ENCODE measurements around the gene DHRS2. TPM values are rescaled to one million over a fixed set of nuclear protein-coding genes. Genes with fewer than 3 reads are reported as not detected.

DHRS2 gene
- total RNA-seq, 2 donors from 2014 or later: not detected

GRCh38 chr14:23603103-23603502 lies 33.1 kb upstream of the DHRS2 start:
- TF ChIP-seq CTCF (IDR thresholded peaks at IDR 0.05): no peak
- DNase-seq (ENCODE audit: low spot score): no peak
- H3K4me1 ChIP-seq (ENCODE audit: control insufficient read depth in 1 of 2, low read depth in 2 of 2): no peaks in the 10 kb centered on the region
- H3K4me3 ChIP-seq: no peak overlapping the region
- ATAC-seq (ENCODE audit: insufficient number of reproducible peaks, low FRiP score, low read depth): no peak
- H3K36me3 ChIP-seq: no peaks in the 10 kb centered on the region
- no peaks in the 10 kb centered on the region for H3K27me3 ChIP-seq (replicated peaks; ENCODE audit: insufficient read depth)
- no peaks in the 10 kb centered on the region for H3K9me3 ChIP-seq
- no peak overlapping the region for H3K27ac ChIP-seq

DNA sequence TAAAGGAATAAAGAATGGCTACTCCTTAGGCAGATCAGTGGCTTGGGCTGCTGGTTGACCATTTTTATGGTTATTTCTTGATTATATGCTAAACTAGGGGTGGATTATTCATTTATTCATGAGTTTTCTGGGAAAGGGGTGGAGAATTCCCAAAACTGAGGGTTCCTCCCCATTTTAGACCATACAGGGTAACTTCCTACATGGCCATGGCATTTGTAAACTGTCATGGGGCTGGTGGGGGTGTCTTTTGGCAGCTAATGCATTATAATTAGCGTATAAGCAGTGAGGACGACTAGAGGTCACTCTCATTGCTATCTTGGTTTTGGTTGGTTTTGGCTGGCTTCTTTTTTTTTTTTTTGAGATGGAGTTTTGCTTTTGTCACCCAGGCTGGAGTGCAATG lies 32.0 kb upstream of the DHRS2 start:
- Histone ChIP-seq H3K27me3 (replicated peaks; ENCODE audit: insufficient read depth) (no peaks in the 10 kb centered on the region), H3K4me3 (no peak overlapping the region), H3K36me3 (no peaks in the 10 kb centered on the region), H3K4me1 (ENCODE audit: control insufficient read depth in 1 of 2, low read depth in 2 of 2) (no peaks in the 10 kb centered on the region), H3K27ac (no peak overlapping the region), H3K9me3 (no peaks in the 10 kb centered on the region)
- ATAC-seq (ENCODE audit: insufficient number of reproducible peaks, low FRiP score, low read depth) (no peak), DNase-seq (ENCODE audit: low spot score) (no peak)
- TF ChIP-seq CTCF (IDR thresholded peaks at IDR 0.05): no peak

DNA sequence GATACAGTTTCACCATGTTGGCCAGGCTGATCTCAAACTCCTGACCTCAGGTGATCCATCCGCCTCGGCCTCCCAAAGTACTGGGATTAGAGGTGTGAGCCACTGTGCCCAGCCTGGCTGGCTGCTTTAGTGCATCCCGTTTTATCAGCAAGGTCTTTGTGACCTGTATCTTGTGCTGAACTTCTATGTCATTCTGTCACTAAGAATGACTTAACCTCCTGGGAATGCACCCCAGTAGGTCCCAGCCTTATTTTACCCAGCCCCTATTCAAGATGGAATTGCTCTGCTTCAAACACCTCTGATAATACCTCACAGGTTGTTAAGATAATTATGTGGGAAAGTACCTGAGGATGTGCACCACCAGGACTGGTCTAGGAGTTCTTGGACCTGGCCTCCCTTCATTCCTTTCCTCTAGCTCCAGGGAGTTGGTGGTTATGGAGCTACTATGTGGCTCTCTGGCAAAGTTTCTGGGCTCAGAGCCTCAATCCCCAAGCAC lies 31.4 kb upstream of the DHRS2 start:
- no peaks in the 10 kb centered on the region for H3K4me1 ChIP-seq (ENCODE audit: control insufficient read depth in 1 of 2, low read depth in 2 of 2)
- DNase-seq (ENCODE audit: low spot score): no peak
- H3K36me3 ChIP-seq: no peaks in the 10 kb centered on the region
- no peak for ATAC-seq (ENCODE audit: insufficient number of reproducible peaks, low FRiP score, low read depth)
- no peaks in the 10 kb centered on the region for H3K9me3 ChIP-seq
- no peak overlapping the region for H3K27ac ChIP-seq
- H3K4me3 ChIP-seq: no peak overlapping the region
- H3K27me3 ChIP-seq (replicated peaks; ENCODE audit: insufficient read depth): no peaks in the 10 kb centered on the region
- TF ChIP-seq CTCF (IDR thresholded peaks at IDR 0.05): no peak

DNA sequence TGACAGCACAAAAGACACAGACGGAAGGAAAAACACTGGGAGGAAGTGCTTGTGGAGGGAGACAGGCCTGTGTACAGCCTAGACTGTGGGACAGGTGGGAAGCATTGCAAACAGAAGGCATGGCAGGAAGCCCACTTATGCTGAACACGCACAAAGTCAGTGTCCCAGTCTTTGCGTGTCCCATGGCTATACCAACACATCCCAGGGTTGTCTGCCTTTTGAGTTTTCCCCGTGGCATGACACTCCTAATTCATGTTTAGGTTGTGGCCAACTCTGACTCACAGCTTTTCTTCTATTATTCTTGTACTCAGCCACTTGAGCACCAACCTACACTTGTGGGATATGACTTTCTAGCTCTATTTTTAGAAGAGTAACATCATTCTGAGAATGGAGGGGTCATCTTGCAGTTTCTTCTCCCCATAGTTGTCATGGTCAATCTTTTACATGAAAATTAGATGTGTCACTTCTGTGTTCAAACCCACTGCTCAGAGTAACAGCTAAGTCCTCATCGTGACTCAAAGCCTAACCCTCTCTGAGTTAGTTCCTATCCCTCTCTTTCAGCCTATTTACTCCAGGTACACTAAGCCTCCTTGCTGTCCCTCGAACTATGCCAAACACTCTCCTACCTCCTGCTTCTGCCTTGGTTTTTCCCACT lies 30.1 kb upstream of the DHRS2 start:
- no peaks in the 10 kb centered on the region for H3K9me3 ChIP-seq
- no peak for DNase-seq (ENCODE audit: low spot score)
- no peak overlapping the region for H3K27ac ChIP-seq
- no peak for ATAC-seq (ENCODE audit: insufficient number of reproducible peaks, low FRiP score, low read depth)
- no peaks in the 10 kb centered on the region for H3K27me3 ChIP-seq (replicated peaks; ENCODE audit: insufficient read depth)
- H3K4me1 ChIP-seq (ENCODE audit: control insufficient read depth in 1 of 2, low read depth in 2 of 2): no peaks in the 10 kb centered on the region
- H3K4me3 ChIP-seq: no peak overlapping the region
- no peaks in the 10 kb centered on the region for H3K36me3 ChIP-seq
- no peak for TF ChIP-seq CTCF (IDR thresholded peaks at IDR 0.05)

- no peaks in the 10 kb centered on the region for H3K36me3 ChIP-seq
- H3K4me3 ChIP-seq: no peak overlapping the region
- TF ChIP-seq CTCF (IDR thresholded peaks at IDR 0.05): no peak
- ATAC-seq (ENCODE audit: insufficient number of reproducible peaks, low FRiP score, low read depth): no peak
- H3K27ac ChIP-seq: no peak overlapping the region
- no peaks in the 10 kb centered on the region for H3K9me3 ChIP-seq
- DNase-seq (ENCODE audit: low spot score): no peak
- no peaks in the 10 kb centered on the region for H3K27me3 ChIP-seq (replicated peaks; ENCODE audit: insufficient read depth)
- H3K4me1 ChIP-seq (ENCODE audit: control insufficient read depth in 1 of 2, low read depth in 2 of 2): no peaks in the 10 kb centered on the region
Observed at GRCh38 chr14:23608454-23608853, 27.7 kb upstream of the DHRS2 start.

All from thoracic aorta (tissue), 2 donors.